ENCODE measurements around the gene H2BW1.
"Not testable (repeated sequence)": the region's sequence is repeated elsewhere in the genome, so short reads cannot be mapped to it uniquely, and the experiment has no call there.

Gene H2BW1, protein sequence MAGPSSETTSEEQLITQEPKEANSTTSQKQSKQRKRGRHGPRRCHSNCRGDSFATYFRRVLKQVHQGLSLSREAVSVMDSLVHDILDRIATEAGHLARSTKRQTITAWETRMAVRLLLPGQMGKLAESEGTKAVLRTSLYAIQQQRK

DNA sequence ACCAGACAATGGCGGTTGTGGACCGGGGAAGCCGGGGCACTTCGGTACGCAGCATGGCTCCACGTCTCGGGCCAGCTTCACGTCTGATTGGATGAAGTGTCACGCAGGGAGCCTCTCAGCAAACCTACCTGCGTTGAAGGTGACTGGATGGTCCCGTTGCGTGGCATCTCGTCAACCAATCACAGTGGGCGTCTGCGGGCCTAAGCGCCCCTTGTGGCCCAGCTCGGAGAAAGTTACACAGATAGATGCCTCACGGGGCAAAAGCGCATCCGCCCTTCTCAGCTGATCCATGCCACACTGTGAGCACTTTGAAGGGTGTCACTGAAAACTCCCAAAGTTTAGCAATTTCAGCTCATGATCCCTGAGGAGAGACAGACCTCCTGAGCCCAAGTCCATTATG lies at the start of gene H2BW1:
TSS of gene H2BW1 (minus strand) at position 103 of the 400 bp plus-strand sequence. CDS start 132 bp downstream, outside the sequence.
- DNase-seq = no peak

DNA sequence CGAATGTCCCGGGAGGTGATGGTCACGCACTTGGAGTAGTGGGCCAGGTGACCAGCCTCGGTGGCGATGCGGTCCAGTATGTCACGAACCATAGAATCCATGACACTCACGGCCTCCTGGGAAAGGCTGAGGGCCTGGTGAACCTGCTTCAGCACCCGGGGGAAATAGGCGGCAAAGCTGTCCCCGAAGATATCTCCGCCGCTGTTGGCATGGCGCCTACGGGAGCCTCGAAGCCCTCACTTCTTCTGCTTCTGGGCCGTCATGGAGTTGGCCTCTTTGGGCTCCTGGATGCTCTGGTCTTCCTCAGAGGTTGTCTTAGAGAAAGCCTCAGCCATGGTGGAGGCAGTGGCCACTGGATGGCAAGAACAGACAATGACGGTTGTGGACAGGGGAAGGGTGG lies 49.1 kb upstream of the H2BW1 start:
- DNase-seq = not testable (repeated sequence)

DNA sequence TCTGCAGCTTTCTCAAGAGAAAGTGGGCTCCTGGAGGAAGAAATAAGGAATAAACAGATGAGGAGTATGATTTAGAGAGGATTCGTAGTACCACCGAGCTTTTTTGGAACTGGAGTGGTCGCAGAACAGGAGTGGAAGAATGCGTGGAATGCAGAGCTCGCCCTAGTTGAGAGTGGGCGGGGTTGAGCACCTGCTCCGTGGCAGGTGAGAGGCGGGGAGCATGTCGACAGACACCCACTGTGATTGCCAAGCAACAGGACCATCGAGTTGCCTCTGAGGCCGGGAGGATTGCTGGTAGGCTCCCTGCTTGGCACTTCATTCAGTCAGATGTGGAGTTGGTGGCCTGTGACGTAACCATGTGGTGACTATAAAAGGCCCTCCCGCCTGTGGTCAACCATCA lies 41.4 kb upstream of the H2BW1 start:
- DNase-seq = not testable (repeated sequence)

DNA sequence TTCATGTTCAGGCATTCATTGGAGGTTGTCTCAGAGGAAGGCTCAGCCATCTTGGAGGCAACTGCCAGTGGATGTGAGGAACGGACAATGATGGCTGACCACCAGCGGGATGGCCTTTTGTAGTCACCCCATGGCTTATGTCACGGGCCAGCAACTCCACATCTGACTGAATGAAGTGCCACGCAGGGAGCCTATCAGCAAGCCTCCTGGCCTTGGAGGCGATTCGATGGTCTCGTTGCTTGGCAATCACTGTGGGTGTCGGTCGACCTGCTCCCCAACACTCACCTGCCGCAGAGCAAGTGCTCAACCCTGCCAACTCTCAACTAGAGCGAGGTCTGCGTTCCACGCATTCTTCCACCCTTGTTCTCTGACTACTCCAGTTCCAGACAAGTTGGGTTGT lies 33.7 kb upstream of the H2BW1 start:
- DNase-seq = no peak

DNA sequence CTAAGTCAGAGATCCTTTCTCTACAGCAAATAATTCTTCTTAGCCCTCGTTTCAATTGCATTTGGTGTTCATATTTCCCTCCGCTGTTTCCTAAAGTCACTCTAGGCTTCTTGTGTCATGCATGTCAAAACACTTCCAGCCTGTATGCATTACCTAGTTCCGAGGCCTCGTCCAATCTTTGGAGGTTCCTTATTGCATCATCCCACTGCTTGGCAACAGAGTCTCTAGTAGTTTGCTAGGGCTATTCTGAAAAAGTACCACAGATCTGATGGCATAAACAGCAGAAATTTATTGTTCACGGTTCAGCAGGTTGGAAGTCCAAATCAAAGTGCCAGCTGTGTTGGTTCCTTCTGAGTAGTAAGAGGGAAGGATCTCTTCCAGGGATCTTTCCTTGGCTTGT lies 32.1 kb upstream of the H2BW1 start:
- no peak for DNase-seq

DNA sequence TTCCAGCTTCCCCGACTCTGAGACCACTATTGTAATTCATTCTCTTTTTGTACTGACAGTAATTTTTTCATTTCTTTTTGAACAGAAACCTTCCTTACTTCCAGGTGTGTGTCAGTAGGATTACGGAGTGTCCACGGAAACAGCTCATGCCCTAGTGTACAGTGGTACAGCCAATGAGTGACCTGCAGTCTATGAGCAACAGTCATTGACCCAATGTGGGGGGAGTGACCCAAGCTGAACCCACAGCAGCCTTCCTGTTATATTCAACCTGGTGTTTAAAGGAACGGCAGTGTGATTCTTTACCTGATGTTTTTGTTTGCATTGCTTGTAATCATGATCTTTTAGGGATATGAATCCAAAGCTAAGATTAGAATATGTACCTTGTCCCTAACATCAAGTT lies 27.5 kb upstream of the H2BW1 start:
- no peak for DNase-seq

DNA sequence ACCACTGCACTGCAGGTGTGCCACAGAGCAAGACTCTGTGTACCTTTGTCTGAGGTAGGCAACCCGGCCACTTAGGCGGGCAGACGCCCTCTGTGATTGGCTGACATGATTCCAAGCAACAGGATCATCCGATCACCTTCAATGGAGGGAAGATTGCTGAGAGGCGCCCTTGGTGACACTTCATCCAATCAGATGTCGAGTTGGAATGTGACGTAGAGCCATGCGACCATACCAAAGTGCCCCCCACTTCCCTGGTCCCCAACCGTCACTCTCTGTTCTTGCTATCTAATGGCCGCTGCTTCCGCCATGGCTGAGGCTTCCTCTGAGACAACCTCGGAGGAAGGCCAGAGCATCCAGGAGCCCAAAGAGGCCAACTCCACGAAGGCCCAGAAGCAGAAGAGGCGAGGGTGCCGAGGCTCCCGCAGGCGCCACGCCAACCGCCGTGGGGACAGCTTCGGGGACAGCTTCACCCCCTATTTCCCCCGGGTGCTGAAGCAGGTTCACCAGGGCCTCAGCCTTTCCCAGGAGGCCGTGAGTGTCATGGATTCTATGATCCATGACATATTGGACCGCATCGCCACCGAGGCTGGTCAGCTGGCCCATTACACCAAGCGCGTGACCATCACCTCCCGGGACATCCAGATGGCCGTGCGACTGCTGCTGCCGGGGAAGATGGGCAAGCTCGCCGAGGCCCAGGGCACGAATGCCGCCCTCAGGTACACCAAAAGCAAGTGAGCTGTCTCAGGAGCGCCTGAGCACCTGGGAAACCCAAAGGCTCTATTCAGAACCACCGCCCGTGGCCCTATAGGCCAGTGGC lies 26.4 kb upstream of the H2BW1 start, which contains the start of gene H2BW2:
TSS of gene H2BW2 (plus strand) at position 268 of the 817 bp plus-strand sequence. CDS start at position 307, 39 bp downstream.
- no peak for DNase-seq

DNA sequence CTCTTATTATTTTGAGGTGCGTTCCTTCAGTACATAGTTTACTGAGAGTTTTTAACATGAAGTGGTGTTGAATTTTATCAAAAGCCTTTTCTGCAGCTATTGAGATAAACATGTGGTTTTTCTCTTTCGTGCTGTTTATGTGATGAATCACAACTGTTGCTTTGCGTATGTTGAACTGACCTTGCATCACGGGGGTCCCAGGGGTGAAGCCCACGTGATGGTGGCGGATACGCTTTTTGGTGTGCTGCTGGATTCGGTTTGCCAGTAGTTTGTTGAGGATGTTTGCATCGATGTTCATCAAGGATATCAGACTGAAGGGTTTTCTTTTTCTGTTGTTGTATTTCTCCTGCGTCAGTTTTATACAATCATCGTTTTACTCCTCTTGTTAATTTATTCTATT lies 4.6 kb upstream of the H2BW1 start:
- DNase-seq = no peak

DNA sequence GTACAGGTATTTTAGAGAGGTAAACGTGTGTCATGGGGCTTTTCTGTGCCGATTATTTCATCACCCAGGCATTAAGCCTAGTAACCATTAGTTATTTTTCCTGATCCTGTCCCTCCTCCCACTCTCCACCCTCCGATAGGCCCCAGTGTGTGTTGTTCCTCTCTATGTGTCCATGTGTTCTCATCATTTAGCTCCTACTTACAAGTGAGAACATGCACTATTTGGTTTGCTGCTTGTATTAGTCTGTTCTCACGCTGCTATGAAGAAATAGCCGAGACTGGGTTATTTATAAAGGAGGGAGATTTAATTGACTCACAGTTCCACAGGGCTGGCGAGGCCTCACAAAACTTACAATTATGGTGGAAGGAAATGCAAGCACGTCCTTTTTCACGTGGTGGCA lies 2.1 kb upstream of the H2BW1 start:
- DNase-seq = not testable (repeated sequence)

DNA sequence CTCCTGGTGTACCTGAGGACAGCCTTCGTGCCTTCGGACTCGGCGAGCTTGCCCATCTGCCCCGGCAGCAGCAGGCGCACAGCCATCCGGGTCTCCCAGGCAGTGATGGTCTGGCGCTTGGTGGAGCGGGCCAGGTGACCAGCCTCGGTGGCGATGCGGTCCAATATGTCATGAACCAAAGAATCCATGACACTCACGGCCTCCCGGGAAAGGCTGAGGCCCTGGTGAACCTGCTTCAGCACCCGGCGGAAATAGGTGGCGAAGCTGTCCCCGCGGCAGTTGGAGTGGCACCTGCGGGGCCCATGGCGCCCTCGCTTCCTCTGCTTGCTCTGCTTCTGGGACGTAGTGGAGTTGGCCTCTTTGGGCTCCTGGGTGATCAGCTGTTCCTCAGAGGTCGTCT lies 350 bp downstream of the H2BW1 start:
- DNase-seq = no peak

DNA sequence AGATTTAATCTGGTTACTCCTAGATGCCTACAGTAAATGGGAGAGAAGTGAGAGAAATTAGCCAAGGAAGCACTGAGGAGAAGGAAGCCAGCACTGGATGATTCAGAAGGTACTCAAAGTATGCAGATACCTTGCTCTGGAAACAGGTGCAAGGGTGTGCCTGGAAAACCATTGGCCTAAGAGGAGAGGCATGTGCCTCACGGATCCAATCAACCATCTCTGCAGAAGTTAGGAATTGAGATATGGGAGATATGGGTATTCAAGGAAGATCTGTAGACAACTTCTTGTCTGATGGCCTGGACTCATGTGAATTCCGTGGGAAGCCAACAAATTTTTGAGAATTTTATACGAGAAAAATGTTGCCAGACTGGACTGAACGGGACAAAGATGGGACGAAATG lies 4.7 kb downstream of the H2BW1 start:
- no peak for DNase-seq

DNA sequence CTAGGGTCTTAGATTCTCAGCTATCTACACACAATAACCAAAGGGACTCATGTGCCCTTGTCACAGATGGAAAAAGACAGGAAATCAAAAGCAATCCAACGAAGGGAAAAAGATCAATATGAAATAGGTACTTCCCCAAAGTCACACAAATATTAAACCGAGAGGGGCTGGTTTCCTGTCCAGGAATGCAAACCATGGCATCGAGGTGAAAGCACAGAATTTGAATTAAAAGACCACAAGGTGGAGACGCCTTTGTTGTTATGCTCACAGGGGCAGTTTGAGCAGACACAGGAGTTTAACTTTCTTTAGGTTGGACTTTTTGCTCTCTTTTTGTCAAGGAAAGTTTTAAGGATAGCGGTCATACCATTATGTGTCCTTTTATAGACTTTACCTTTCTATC lies 14.3 kb downstream of the H2BW1 start:
- DNase-seq = no peak

DNA sequence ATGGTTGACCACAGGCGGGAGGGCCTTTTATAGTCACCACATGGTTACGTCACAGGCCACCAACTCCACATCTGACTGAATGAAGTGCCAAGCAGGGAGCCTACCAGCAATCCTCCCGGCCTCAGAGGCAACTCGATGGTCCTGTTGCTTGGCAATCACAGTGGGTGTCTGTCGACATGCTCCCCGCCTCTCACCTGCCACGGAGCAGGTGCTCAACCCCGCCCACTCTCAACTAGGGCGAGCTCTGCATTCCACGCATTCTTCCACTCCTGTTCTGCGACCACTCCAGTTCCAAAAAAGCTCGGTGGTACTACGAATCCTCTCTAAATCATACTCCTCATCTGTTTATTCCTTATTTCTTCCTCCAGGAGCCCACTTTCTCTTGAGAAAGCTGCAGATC lies 30.0 kb downstream of the H2BW1 start:
- DNase-seq = not testable (repeated sequence)

DNA sequence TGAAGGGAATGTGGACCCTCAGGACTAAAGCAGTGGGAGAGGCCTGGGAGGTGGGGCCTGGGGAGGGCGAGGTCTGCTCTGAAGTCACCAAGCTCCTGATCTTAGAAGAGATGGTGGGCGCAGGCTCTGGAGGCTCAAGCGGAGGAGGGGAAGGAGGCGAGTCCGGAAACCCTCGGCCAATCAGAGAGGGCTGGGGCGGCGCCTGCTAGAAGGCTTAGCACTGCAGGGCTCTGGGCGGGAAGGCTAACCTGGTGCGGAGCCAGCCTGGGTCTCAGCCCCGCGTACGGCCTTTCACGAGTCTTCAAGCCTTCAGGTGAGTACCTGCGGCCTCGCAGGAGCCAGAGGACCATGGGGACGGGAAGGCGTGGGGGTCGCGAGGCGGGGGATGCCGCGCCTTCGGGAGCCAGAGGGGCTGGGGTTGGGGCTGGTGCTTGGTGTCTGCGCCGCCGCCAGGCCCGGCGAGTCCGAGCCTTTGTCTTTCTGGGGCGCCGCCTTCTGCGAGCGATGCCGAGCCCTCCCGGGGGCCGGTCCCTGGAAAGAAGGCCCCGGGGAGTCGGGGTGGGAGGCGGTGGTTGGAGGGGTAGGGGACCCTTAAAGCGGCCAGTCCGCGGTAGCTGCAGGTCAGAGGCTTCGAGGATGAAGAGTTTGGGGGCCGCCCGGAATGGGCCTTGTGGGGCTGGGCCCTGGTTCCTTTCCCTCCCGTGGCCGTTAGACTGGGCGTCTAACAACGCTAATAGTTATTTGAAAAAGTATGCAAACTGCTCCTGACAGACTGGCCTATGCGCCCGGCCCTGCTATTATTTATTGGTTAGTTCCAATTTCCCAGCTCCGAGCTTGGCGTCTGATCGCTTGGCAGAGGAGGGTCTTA lies 50.9 kb downstream of the H2BW1 start, which contains the start of gene TMSB15B:
TSS of gene TMSB15B (plus strand) at position 217 of the 868 bp plus-strand sequence.
- DNase-seq = not testable (repeated sequence)

All from GDM1 (cell line).